T47D (cell line): Measurements from ENCODE around the gene TCAIM.
A peak's percentile ranks its signal among the peaks of the same experiment; 100 is the strongest.

Experiments used
- DNase-seq, 2 experiments: peaks; one replicate each; pipeline versions ENCODE4 v3.0.0 to v3.0.0-alpha.2; 2011 to 2012; ENCODE audit warnings: low read depth in 1 of 2, low spot score in 1 of 2
- JUND ChIP-seq: IDR thresholded peaks from 2 replicates; pipeline ENCODE4 v1.6.1; 2012; ENCODE audit warnings: low read depth
- in situ Hi-C: cut with HindIII; loops from 2 replicates; pipeline ENCODE4 v1.10.0; 2016; ENCODE audit warnings: low sequenced_read_pairs, low pct_unique_long_range_greater_than_20kb

Gene TCAIM

GRCh38 chr3:44338010-44338827 is at the start of gene TCAIM:
Gene TCAIM (plus strand): TSS chr3:44338766. CDS start chr3:44354783, 16,017 bp downstream.
- DNase-seq: peak; percentile 99
- in situ Hi-C loops: no loop called here
- no peak for TF ChIP-seq JUND

- TF ChIP-seq JUND: no peak
- in situ Hi-C loops: no loop called here
These were observed 48.6 kb upstream of the TCAIM start for GRCh38 chr3:44289882-44290462.

GRCh38 chr3:44292276-44292675 is 46.3 kb upstream of the TCAIM start:
- in situ Hi-C loops: no loop called here
- TF ChIP-seq JUND: no peak
- no peak for DNase-seq

More at GRCh38 chr3:44289882-44290462, 48.6 kb upstream of the TCAIM start:
- DNase-seq: no peak

- in situ Hi-C loops: no loop called here
- DNase-seq: no peak
- TF ChIP-seq JUND: no peak
These were observed 45.6 kb upstream of the TCAIM start for GRCh38 chr3:44292947-44293346.

GRCh38 chr3:44297255-44297654 is 41.3 kb upstream of the TCAIM start:
- TF ChIP-seq JUND: no peak
- no peak for DNase-seq
- in situ Hi-C loops: no loop called here

- DNase-seq: no peak
- no peak for TF ChIP-seq JUND
- in situ Hi-C loops: no loop called here
These were observed 36.8 kb upstream of the TCAIM start for GRCh38 chr3:44301746-44302145.

GRCh38 chr3:44309500-44309899 is 29.1 kb upstream of the TCAIM start:
- no peak for TF ChIP-seq JUND
- in situ Hi-C loops: no loop called here

GRCh38 chr3:44318891-44319311 is 19.7 kb upstream of the TCAIM start:
- no peak for DNase-seq
- in situ Hi-C loops: no loop called here
- no peak for TF ChIP-seq JUND

More at GRCh38 chr3:44309500-44309899, 29.1 kb upstream of the TCAIM start:
- no peak for DNase-seq

GRCh38 chr3:44321335-44321734 is 17.2 kb upstream of the TCAIM start:
- in situ Hi-C loops: no loop called here
- DNase-seq: peak in 1 of 2 experiments; percentile 39
- no peak for TF ChIP-seq JUND

GRCh38 chr3:44323341-44323955 is 15.1 kb upstream of the TCAIM start:
- no peak for TF ChIP-seq JUND
- in situ Hi-C loops: no loop called here
- DNase-seq: peak; percentile 11 to 84

GRCh38 chr3:44324584-44324983 is 14.0 kb upstream of the TCAIM start:
- no peak for DNase-seq
- in situ Hi-C loops: no loop called here
- TF ChIP-seq JUND: no peak

- no peak for TF ChIP-seq JUND
- DNase-seq: no peak
- in situ Hi-C loops: no loop called here
These were observed 12.5 kb upstream of the TCAIM start for GRCh38 chr3:44326019-44326418.

GRCh38 chr3:44326515-44326914 is 12.1 kb upstream of the TCAIM start:
- no peak for TF ChIP-seq JUND
- DNase-seq: no peak
- in situ Hi-C loops: no loop called here
